GM19193 (cell line): ENCODE data around the gene HTR7.

Experiments used
- POLR2A ChIP-seq: IDR thresholded peaks from 4 replicates; pipeline ENCODE4 v1.6.1; 2011; ENCODE audit not compliant: insufficient read depth, insufficient read length; ENCODE audit errors: extremely low read depth

The HTR7 gene

GRCh38 chr10:90865401-90865800 lies 7.6 kb upstream of the HTR7 start:
- no peak for TF ChIP-seq POLR2A

GRCh38 chr10:90862908-90863514 lies 5.2 kb upstream of the HTR7 start:
- no peak for TF ChIP-seq POLR2A

DNA sequence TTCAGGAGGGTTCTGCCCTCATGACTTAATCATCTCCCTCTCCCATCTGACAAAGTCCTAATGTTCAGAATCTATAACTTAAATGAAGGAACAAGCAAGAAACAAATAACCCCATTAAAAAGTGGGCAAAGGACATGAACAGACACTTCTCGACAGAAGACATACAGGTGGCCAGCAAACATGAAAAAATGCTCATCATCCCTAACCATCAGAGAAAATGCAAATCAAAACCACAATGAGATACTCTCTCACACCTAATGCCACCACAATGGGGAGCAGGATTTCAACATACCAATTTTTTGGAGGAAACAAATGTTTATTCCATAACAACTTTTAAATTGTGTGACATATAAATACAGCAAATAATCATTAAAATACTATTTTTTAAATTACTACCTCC lies 3.0 kb upstream of the HTR7 start:
- TF ChIP-seq POLR2A: no peak

DNA sequence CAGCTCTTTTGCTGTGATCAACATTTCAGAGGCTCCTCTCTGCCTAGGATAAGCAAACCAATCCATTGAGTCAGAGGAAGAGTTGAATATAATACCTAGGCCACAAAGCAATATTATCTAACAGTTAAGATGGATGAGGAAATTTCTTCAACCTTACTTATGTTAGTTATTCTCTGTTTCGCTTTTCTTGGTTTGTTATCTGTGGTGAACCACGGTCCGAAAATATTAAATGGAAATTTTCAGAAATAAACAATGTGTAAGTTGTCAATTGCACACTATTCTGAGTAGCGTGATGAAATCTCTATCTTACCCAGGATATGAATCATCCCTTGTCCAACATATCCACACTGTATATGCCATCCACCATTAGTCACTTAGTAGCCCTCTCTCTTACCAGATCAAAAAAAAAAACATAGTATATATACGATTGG lies 1.5 kb upstream of the HTR7 start:
- TF ChIP-seq POLR2A: no peak

DNA sequence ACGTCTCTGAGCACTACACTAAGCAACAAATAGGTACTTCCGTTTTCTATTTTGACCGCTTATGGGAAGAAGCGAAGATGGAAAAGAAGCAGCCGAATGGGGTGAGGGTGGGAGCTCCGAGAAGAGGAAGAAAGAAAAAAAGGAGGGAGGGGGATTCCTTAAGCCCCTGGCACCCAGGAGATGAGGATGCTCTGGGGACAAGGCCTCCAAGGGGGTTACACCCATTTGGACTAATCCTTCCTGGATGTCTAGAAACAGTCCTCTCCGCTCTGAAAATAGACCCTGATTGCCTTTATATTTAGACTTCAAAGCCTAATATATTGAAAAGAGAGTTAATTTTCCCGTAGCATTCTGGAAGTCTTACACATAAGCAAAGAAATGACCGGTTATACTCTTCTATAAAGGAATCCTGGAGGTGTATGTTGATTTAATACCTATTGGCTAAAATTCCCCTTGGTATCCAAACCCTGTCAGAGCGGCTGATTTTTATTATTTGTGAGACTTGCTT lies 676 bp upstream of the HTR7 start:
- no peak for TF ChIP-seq POLR2A

DNA sequence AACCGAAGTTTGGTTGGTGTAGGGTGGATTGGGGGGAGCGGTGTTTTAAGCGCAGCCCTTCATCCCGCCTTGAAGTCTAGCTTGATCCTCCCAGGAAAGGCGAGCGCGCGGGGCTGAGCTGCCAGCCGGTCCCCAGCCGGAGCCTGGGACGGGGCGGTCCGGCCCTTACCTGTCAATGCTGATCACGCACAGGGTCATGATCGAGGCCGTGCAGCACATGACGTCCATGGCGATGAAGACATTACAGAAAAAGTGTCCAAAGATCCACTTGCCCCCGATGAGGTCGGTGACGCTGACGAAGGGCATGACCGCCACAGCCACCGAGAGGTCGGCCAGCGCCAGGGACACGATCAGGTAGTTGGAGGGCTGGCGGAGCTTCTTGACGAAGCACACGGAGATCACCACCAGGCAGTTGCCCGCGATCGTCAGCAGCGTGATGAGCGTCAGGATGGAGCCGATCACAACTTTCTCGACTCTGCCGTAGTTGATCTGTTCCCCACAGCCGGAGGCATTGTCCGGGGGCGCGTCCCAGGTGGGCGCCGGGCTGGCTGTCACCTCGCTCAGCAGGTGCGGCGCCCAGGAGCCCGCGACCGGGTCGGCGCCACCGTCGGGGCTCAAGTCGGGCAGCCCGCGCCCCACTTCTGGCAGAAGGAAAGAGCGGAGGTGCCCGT lies 740 bp downstream of the HTR7 start:
- no peak for TF ChIP-seq POLR2A

GRCh38 chr10:90856261-90856660 lies 1.6 kb downstream of the HTR7 start:
- no peak for TF ChIP-seq POLR2A

DNA sequence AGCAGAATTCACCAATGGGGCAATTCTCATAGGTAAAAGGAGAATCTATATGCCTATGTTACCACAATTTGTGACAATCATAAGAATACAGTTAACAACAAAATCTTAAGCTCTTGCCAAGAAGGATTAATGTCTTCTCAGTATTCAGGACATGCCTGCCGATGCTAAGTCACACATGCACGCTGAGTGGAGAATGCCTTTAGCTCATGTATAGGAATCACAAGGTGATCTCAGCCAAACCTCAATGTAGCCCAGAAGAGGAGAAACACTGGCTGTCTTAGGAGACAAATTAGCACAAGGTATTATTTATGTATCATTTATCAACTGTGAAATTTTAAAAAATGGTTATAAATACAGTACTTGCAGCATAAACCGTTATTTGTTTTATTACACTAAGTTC lies 2.7 kb downstream of the HTR7 start:
- no peak for TF ChIP-seq POLR2A

DNA sequence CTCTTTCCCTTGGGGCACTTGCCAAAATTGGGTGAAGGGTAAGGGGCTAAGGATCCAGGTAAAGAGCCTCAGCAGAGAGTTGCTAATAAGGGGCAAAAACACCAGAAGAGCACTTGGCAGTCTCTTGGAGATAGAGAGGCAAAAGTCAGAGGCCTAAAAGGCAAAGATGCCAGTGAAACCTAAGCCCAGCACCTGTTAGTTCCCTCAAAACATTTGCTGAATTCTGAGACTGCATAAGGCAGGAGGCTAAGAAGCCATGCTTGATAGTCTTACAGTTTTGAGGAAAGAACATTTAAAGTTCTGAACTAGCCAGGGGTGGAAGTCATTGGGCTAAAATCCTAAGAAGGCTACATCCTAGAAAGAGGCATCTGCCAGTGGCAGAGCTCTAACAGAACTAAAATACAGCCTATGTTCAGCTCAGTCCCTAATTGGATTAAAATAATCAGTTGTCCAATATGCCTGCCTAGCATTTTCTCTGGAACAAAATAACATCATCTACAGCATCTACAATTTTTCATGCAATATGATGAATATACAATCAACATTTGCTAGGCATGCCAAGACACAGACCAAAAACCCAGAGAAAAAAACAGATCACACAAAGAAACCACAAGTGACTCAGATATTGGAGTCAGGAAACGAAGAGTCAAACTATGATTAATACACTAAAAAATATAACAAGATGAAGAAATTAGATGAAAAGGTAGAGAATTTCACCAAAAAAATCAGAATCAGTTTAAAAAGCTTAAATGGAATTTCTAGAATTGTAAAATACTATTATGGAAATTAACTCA lies 7.7 kb downstream of the HTR7 start:
- TF ChIP-seq POLR2A: no peak

DNA sequence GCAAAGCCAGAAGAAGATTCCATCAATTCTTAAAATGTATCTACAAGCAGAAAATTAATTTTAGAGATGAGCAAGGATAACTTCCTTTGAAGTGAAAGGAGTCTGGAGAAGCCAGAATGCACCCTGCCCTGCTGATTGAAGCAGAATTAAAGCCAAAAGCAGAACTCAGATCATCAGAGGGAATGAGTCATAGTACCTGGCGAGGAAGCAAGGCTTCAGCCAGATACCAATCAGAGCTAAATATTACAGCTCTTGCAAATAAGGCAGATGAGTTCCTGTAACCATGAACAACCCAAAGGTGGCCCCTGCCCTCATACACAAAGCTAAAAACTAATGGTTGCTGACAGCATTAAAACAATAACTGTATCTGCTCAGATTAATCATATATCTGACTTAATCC lies 10.4 kb downstream of the HTR7 start:
- TF ChIP-seq POLR2A: no peak

- no peak for TF ChIP-seq POLR2A
These were observed 11.1 kb downstream of the HTR7 start for GRCh38 chr10:90846746-90847145.

DNA sequence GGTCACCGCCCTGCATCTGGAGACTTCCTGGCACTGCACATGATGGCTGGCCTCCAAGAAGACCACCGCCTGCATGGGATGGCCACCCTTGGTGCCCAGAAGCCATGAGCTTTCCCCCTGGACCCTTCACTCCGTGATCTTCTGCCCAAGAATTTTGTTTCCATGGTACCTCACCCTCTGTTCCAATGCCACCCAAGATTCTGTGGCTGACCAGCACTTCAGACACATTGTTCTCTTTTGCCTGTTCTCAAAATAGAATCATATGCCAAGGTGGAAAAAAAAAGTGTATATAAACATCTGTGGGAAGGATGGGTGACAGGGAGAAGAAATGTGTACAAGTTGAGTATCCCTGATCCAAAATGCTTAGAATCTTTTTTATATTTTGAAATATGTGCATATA lies 12.1 kb downstream of the HTR7 start:
- TF ChIP-seq POLR2A: no peak

DNA sequence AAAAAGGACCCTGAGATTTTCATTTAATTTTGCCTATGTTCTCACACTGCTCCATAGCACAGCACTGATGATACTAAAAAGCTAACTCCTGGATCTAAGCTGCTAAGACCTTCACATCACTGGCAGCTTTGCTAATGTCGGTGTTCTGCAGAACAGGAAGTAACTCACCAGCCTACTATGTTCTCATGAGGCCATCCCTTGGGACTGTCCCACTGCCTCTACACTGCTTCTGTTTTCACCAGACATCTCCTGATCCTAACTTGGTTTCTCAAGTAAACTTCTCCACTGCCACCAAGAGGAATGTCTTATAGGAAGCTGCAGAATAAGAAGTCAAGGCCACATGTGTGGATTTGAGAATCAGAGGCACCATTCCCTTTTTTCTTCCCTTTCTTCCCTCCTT lies 15.1 kb downstream of the HTR7 start:
- TF ChIP-seq POLR2A: no peak

DNA sequence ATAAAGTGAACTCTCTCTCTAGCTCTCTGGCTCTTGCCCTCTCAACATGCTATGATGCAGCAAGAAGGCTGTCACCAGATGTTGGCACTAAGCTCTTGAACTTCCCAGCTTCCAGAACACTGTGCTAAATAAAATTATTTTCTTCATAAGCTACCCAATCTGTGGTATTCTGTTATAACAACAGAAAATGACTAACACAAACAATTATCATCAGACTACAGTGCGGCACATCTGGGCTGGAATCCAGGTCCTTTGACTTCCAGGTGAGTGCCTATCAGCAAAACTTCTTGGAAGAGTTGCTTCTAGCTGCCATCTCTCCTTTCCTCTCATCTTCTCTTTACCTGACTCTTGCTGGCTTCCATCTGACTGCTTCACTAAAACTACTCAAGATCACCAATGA lies 20.4 kb downstream of the HTR7 start:
- no peak for TF ChIP-seq POLR2A

DNA sequence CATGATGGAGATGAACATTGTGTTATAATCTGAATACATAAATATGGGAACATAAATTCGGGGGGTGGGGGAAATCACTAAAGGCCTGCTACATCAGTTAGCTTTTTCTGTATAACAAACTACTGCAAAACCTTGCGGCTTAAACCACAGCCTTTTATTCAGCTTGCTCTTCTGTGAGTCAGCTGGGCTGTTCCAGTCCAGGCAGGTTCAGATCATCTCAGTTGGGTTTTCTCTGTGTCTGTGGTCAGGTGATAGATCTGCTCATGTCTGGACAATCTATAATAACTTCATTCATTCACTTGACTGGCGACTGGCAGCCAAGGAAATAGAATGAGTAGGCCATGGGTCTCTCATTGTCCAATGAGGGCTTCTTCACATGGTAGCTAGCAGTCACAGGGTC lies 23.5 kb downstream of the HTR7 start:
- no peak for TF ChIP-seq POLR2A

DNA sequence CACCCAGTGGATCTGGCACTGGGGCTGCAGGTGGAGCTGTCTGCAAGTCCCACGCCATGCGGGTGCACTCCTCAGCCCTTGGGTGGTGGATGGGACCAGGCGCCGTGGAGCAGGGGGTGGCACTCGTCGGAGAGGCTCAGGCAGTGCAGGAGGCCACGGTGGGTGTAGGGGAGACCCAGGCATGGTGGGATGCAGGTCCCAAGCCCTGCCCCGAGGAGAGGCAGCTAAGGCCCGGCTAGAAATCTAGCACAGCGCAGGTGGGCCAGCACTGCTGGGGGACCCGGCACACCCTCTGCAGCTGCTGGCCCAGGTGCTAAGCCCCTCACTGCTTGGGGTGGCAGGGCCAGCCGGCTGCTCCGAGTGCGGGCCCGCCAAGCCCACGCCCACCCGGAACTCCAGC lies 25.7 kb downstream of the HTR7 start:
- no peak for TF ChIP-seq POLR2A
